GM18517 (cell line): Measurements from ENCODE around the gene RPL12.
"Not testable (repeated sequence)": the region's sequence is repeated elsewhere in the genome, so short reads cannot be mapped to it uniquely, and the experiment has no call there.

Source experiments
- ATAC-seq: cut with Tn5 transposase; IDR thresholded peaks from one replicate; pipeline ENCODE4 v1.9.1; 2021; ENCODE audit warnings: mild to moderate bottlenecking, moderate library complexity; ENCODE audit not compliant: unreplicated experiment

RPL12 gene

DNA sequence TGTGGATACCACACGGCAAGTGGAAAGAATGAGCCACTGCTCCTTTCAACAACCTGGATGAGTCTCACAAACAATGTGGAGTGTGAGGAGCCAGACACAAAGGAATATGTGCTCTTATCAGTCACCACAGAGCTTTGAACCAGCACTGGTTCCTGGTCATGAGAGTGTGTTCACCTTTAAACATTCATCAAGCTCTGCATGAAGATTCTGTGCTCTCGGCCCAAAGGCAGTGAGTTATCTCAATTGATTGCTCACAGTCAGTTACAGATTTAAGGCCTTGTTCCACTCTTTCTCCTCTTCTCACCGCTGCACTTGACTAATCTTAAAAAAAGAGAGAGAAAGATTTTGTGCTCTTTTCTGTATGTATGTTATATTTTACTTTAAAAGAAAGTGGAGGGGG, 19.5 kb upstream of the RPL12 start:
- ATAC-seq, result no peak

GRCh38 chr9:127467621-127468020, 16.4 kb upstream of the RPL12 start:
- ATAC-seq, result no peak

DNA sequence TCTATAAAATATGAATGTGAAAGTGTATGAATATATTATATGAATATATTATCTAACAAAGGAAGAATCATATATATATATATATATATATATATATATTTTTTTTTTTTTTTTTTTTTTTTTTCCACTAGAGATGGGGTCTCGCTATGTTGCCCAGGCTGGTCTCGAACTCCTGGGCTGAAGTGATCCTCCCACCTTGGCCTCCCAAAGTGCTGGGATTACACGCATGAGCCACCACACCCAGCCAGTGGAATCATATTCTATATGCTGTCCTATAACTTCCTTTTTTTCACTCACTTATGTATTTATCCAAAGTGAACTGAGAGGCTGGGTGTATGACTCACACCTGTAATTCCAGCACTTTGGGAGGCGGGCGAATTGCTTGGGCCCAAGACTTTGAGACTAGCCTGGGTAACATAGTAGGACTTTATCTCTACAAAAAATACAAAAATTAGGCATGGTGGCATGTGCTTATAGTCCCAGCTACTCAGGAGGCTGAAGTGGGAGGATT, 15.3 kb upstream of the RPL12 start:
- ATAC-seq, result not testable (repeated sequence)

GRCh38 chr9:127463911-127464310, 12.7 kb upstream of the RPL12 start:
- ATAC-seq, result no peak

DNA sequence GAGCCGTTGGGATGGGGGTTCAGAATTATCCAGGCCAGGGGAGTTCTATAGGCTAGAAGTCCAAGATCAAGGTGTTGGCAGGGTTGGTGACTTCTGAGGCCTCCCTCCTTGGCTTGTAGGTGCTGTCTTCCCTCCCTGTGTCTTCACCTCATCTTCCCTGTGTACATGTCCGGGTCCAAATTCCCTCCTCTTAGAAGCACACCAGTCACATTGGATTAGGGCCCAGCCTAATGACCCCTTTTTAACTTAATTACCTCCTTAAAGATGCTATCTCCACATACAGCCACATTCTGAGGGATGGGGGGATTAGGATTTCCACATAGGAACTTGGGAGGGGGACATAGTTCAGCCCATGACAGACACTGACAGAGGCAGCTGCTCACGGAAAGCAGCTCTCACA, 12.2 kb upstream of the RPL12 start:
- ATAC-seq, result no peak

DNA sequence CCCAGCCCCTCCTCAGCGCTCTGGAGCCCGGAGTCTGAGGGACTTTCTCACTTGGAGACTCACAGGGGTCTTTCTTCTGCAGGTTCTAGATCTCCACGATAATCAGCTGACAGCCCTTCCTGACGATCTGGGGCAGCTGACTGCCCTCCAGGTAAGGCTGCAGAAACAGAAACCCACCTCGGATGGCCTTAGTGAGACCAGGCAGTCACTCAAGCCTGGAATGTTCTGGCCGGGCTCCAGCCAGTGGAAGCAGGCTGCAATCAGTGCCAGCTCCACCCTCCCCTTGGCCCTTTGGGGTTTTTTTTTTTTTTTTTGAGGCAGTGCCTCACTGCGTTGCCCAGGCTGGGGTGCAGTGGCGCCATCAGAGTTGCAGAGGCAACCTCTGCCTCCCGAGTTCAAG, 7.7 kb upstream of the RPL12 start:
- ATAC-seq, result no peak

DNA sequence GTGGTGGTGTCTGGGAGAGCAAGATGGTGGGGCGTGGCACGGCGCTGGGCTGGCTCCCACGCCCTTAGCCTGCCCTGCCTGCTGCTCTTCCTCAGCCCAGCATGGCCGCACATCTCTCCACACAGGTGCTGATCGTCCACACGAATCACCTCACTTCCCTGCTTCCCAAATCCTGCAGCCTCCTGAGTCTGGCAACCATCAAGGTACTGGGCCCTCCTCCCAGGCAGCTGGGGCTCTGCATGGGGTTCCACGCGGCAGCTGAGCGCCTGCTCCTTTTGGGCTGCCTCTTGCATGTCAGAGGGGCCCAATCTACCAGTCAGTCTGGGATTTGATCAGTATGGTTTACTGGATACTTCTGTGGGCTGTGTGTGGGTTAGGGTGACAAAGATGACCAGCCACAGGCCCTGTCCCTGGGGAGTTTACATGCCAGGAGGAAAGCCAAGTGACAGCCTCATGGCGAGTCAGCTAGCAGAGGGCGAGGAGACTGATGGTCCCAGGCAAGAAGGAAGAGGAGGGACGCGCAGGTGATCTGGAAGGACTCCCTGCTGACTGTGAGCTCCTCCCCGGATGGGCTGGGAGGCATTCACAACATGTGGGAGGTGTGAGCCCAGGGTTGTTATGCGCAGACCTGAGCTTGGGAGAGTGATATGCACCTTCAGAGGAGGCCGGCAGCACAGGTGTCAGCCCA, 6.1 kb upstream of the RPL12 start:
- ATAC-seq, result no peak

GRCh38 chr9:127455324-127455992, 4.3 kb upstream of the RPL12 start:
- no peak for ATAC-seq

DNA sequence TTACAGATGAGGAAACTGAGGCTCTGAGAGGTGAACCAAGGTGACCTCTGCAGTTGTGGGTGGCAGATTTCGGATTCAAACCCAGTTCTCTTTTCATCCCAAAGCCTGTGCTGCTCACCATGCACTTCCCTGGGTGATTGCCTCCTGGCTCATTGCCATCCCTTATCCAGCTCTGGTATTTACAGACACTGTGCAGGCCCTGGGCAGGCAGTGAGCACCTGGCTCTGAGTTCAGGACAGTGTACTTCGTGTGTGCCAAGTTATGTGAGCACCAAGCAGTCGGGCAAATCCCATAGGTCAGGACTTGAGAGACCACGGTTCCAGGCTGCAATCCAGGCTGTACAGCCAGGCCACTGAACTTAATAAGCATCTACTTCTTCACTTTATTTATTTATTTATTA, 1.5 kb upstream of the RPL12 start:
- ATAC-seq, result no peak

DNA sequence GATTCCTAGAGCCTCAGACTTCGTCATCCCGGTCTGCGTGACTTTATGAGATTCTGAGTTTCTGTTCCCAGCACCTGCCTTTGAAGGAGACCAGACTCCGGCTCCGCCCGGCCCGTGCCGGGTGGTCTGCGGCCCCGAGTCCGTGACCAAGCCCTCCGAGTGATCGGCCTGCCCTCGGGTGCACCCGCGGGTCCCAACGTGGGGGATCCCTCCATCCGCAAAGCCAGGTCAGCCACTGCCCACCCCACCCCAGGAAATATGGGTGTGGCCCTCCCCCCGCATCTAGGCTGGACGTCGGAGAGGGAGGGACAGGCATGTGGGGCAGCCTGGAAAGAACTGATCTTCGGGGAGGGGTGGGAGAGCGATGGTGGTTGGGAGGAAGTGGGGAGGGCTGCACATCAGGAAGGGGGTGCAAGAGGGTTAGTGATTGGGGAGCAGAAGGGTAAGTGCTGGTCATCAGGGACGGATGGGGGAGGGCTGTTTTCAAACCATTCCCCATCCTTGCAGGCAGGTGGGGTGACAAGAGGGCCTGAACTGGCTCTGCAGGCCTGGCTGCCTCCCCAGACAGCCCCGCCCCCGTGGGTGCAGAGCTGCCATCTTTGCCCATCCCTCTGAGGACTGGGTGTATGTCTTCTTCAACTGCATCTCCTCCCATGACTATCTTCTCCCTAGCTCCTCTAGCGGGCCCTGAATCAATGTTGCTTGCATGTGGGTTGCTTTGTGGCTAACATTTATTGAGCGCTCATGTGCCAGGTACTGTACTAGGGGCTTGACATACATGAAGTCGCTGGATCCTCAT, 851 bp upstream of the RPL12 start:
- ATAC-seq, result no peak

GRCh38 chr9:127451608-127451857, 327 bp upstream of the RPL12 start:
- ATAC-seq, result no peak

DNA sequence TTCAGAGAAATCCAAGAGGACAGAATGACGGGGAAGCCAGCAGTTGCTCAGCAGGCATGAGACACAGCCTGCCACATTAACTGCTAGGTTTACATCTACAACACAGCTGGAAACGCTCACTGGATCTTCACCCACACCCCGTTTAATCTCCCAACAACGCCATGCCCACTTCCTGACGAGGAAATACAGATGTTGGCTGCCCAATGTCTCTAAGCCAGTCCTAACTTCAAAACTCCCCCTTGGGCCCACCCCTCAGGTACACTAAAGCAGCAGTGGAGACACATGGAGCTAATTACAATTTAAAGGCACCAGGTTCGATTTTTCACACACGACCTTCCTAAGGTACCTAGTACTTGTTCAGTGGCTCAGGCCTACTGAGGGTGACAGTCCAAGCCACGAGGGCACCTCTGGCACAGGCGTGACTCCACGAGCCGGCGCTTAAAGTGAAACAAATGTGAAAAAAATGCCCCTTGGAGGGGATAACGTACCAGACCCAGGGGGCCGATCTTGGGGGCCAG, 904 bp downstream of the RPL12 start:
- no peak for ATAC-seq

DNA sequence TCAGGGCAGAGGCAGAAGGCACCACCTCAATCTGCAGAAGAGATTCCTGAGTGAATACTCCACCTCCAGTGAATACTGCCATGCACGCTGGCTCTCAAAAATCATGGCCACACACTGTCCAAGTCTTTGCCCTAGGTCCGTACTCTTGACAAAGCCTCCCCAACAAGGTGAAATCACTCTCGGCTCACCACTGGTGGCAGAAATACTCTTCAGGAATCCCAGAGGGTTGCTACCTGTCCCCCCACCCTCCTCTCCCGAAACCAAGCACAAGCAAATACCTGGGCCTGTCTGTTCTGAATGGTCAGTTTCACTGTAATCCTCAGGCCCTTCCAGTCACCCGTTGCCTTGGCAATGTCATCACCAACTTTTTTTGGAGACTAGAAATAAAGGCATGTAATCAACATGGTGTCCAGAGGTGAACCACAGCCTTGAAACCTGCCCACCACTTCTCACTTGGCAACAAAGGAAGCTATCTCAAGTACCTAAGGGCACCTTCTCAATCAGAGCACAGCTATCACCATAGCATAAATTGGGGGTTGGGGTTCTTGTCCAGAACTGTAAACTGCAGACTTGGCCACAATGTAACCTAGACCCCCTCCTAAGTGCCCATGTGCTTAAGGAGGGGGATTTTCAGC, 1.8 kb downstream of the RPL12 start:
- ATAC-seq, result no peak

DNA sequence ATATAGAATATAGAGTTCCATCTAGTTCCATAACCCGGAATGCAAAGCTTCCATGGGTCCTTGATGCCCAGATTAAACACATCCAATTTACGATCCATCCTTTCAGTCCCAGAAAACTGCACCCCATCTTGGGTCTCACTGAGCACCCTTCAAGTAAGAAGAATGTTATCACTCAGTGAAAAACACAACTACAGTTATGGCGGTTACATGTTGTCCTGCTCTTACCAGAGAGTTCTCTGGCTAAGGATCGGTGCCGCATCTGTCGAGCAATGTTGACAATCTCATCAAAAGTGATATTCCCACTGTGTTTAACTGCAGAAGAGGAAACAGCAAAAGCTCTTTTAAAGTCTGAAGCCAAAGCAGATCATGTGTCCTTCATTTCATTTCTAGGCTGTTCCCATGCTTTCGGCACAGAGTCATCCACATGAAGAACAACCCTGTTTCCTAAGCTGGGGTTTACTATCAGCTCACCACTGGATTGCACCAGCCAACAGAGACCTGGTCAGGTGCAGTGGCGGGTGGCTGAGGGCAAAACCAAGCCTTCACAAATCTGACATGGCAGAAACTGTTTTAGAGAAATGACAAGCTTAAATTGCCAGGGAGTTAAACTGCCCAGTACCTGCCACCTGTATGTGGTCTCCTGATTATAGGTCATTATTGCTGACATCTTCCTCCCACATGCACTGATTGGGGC, 2.9 kb downstream of the RPL12 start:
- ATAC-seq, result no peak

- ATAC-seq, result no peak
These were observed 3.6 kb downstream of the RPL12 start for GRCh38 chr9:127447416-127448111.

GRCh38 chr9:127446713-127447415, 4.3 kb downstream of the RPL12 start:
- ATAC-seq, result no peak

DNA sequence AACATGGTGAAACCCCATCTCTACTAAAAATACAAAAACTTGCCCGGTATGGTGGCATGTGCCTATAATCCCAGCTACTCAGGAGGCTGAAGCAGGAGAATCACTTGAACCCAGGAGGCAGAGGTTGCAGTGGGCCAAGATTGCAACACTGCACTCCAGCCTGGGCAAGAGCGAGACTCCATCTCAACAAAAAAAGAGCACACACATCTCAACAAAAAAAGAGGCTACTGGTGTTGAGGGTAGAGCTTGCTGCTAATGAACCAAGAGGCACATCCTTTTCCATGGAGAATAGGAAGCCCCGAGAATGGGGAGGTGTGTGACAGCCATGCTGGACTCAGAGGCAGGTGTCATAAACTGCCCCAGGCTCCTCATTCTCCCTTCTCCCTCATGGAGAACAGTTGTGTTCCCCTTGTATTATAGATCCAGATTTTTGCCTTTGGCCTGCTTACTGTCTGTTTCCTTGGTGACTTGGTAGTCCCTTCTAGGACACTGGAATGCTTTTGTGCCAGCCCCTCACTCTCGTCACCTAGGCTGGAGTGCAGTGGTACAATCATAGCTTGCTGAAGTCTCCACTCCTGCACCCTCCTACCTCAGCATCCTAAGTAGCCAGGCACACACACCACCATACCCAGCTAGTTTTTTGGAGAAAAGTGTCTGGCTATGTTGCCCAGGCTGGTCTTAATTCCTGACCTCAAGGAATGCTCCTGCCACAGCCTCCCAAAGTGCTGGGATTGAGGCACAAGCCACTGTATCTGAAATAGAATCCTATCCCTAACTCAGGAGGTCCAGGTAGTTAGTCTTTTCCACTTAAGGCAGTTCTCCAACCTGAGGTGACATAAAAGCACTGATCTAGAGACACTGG, 5.1 kb downstream of the RPL12 start:
- no peak for ATAC-seq
